B cell (primary cell): ENCODE measurements around the gene NKAIN2. TPM values are rescaled to one million over a fixed set of nuclear protein-coding genes. Genes with fewer than 3 reads are reported as not detected.

Experiments
- ATAC-seq: fragments of 200-7000 bp; cut with Tn5 transposase; one replicate; pipeline ENCODE4 v1.10.0; 2021; ENCODE audit warnings: low read depth, mild to moderate bottlenecking, moderate number of reproducible peaks, moderate library complexity
- CTCF ChIA-PET: fragments of 350-600 bp; sonication (Branson Sonifier 250); formaldehyde crosslinking; loops from one replicate; lab custom pipeline; 2021; ENCODE audit warnings: antibody characterized with exemption, inconsistent platforms; lab: Charles Lee
- POLR2A ChIA-PET: fragments of 350-600 bp; sonication (Branson Sonifier 250); formaldehyde crosslinking; loops from one replicate; lab custom pipeline; 2021; ENCODE audit warnings: antibody characterized with exemption; lab: Charles Lee
- DNase-seq: peaks from one replicate; pipeline ENCODE4 v3.0.0; 2013
- H2AFZ ChIP-seq: 2 replicates; pipeline ENCODE4 v1.6.1; 2012; ENCODE audit warnings: mild to moderate bottlenecking, low read depth, low read length; ENCODE audit not compliant: insufficient read depth, poor library complexity, severe bottlenecking
- H3K27ac ChIP-seq, 2 donors: 1 replicate in 1 of 2; 2 replicates in 1 of 2; pipeline ENCODE4 v1.5.1; 2012 to 2013; ENCODE audit warnings: low read length in 2 of 2, mild to moderate bottlenecking in 2 of 2, moderate library complexity in 1 of 2
- H3K27me3 ChIP-seq, 4 experiments: fragments of 200-600 bp in 1 of 4; sonication (generic) in 1 of 4; replicated peaks in 1 of 4; 1 replicate in 2 of 4; 2 replicates in 2 of 4; pipeline versions ENCODE4 v1.6.1 to v1.7.0; 2013 to 2016; ENCODE audit warnings: low read length in 3 of 4, mild to moderate bottlenecking in 2 of 4, mixed read lengths in 1 of 4, moderate library complexity in 1 of 4; ENCODE audit not compliant: insufficient read depth in 4 of 4, control insufficient read depth in 3 of 4; ENCODE audit errors: control extremely low read depth in 1 of 4
- H3K36me3 ChIP-seq, 2 experiments: replicated peaks in 1 of 2; 1 replicate in 1 of 2; 2 replicates in 1 of 2; pipeline versions ENCODE4 v1.6.1 to v1.7.1; 2013; ENCODE audit warnings: low read length in 1 of 2; ENCODE audit not compliant: insufficient read depth in 2 of 2, control insufficient read depth in 1 of 2; ENCODE audit errors: control extremely low read depth in 1 of 2, extremely low read depth in 1 of 2
- H3K4me1 ChIP-seq, 2 donors: fragments of 200-600 bp in 1 of 2; sonication (generic) in 1 of 2; 1 replicate in 1 of 2; 2 replicates in 1 of 2; pipeline versions ENCODE4 v1.5.1 to v1.6.1; 2013 to 2017; ENCODE audit warnings: low read length in 2 of 2; ENCODE audit not compliant: control insufficient read depth in 2 of 2, insufficient read depth in 2 of 2
- H3K4me2 ChIP-seq: replicated peaks from 2 replicates; pipeline ENCODE3; 2012; ENCODE audit warnings: mild to moderate bottlenecking, low read depth, low read length; ENCODE audit not compliant: poor library complexity, severe bottlenecking
- H3K4me3 ChIP-seq, 5 experiments: fragments of 200-600 bp in 1 of 5; sonication (generic) in 1 of 5; 1 replicate in 3 of 5; 2 replicates in 2 of 5; pipeline versions ENCODE4 v1.5.1 to v1.7.0; 2011 to 2016; ENCODE audit warnings: low read length in 4 of 5, mild to moderate bottlenecking in 4 of 5, low read depth in 2 of 5, control low read depth in 1 of 5, moderate library complexity in 1 of 5; ENCODE audit not compliant: insufficient read depth in 1 of 5; ENCODE audit errors: control extremely low read depth in 1 of 5, extremely low read depth in 1 of 5
- H3K79me2 ChIP-seq: fragments of 200-600 bp; sonication (generic); one replicate; pipeline ENCODE4 v1.6.0; 2016; ENCODE audit warnings: low read length; ENCODE audit not compliant: control insufficient read depth, insufficient read depth
- H3K9ac ChIP-seq: fragments of 200-600 bp; sonication (generic); 2 replicates; pipeline ENCODE4 v1.6.1; 2017; ENCODE audit warnings: mild to moderate bottlenecking, low read length, moderate library complexity
- H3K9me3 ChIP-seq, 3 donors: one replicate each; pipeline versions ENCODE4 v1.6.1 to v1.7.1; 2013; ENCODE audit warnings: low read length in 2 of 3; ENCODE audit not compliant: control insufficient read depth in 2 of 3, insufficient read depth in 1 of 3; ENCODE audit errors: control extremely low read depth in 1 of 3
- H4K20me1 ChIP-seq: 2 replicates; pipeline ENCODE4 v1.6.0; 2012; ENCODE audit warnings: mild to moderate bottlenecking, low read length; ENCODE audit not compliant: insufficient read depth, control insufficient read depth, poor library complexity, severe bottlenecking
- H3K27ac Mint-ChIP-seq: one replicate; pipeline ENCODE4 v1.8.0; 2021; ENCODE audit warnings: mixed read lengths
- H3K27me3 Mint-ChIP-seq: one replicate; pipeline ENCODE4 v1.8.0; 2021; ENCODE audit warnings: mixed read lengths
- H3K4me1 Mint-ChIP-seq: one replicate; pipeline ENCODE4 v1.8.0; 2021; ENCODE audit warnings: mixed read lengths
- H3K4me3 Mint-ChIP-seq: one replicate; pipeline ENCODE4 v1.8.0; 2021; ENCODE audit warnings: mixed read lengths
- H3K9me3 Mint-ChIP-seq: one replicate; pipeline ENCODE4 v1.8.0; 2022; ENCODE audit warnings: mixed read lengths; ENCODE audit not compliant: insufficient read depth
- CTCF ChIP-seq: fragments of 200-600 bp; IDR thresholded peaks from one replicate; pipeline ENCODE4 v1.8.0; 2022; ENCODE audit warnings: antibody characterized with exemption, mild to moderate bottlenecking
- EZH2 ChIP-seq: IDR thresholded peaks from 2 replicates; pipeline ENCODE4 v1.6.1; 2012; ENCODE audit warnings: borderline replicate concordance, low read depth, mild to moderate bottlenecking, moderate library complexity, low read length; ENCODE audit not compliant: insufficient read depth, poor library complexity, severe bottlenecking
- WGBS: methylation state at CpG from one replicate; pipeline ENCODE4 v1.1.5; 2013; ENCODE audit warnings: missing lambda C conversion rate; ENCODE audit not compliant: insufficient coverage; 5-methylcytosine and 5-hydroxymethylcytosine counted together
- intact Hi-C: fragments of 100-400 bp; cut with micrococcal nuclease; formaldehyde crosslinking; loops from one replicate; pipeline ENCODE4 v1.10.0; 2022
- polyA plus RNA-seq: library from polyadenylated mRNA; depleted of rRNA; stranded (reverse); fragments of >200 nt; gene quantifications from 2 replicates; pipeline ENCODE4 v1.2.3, GENCODE V29; 2012
- total RNA-seq, 2 donors: library from RNA; stranded (reverse); fragments of 120-200 nt in 1 of 2; gene quantifications; 1 replicate in 1 of 2; 2 replicates in 1 of 2; pipeline versions ENCODE4 v1.2.3 to v1.2.4, GENCODE V29; 2013 to 2022

The NKAIN2 gene
- total and polyA plus RNA-seq, 2 donors (not counting 1 experiment from before 2014, with no cell fraction given), result not detected

DNA sequence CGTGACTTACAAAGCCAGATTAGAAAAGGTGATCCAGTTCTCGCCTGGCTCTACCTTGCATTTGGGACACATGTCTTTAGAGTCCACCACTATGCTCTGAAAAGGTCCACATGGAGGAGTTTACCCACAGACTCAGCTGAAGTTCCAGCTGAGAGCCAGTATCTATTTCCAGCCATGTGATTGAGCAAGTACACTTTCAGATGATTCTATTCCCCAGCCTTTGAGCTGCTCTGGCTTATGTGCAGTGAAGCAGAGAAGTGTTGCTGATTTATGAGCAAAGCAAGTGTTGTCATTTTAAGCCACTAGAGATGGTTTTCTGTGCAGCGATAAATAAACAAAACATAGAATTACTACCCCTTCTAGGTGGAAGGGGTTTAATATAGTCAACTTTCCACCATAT, 637.8 kb downstream of the NKAIN2 start:
- no peaks in the 10 kb centered on the region for H3K9me3 ChIP-seq
- no peaks in the 10 kb centered on the region for H3K27me3 ChIP-seq
- no peak for TF ChIP-seq EZH2
- TF ChIP-seq CTCF, result no peak
- H3K27ac ChIP-seq, result no peak overlapping the region
- CTCF ChIA-PET, result no interaction called here
- peaks cover 13% of the 10 kb centered on the region for H3K9me3 Mint-ChIP-seq
- 84% methylated on average over 2 of the region's 3 CpGs for WGBS
- H3K4me1 Mint-ChIP-seq, result no peaks in the 10 kb centered on the region
- H4K20me1 ChIP-seq, result no peaks in the 10 kb centered on the region
- H3K36me3 ChIP-seq, result no peaks in the 10 kb centered on the region
- no peak overlapping the region for H2AFZ ChIP-seq
- no peak overlapping the region for H3K4me3 ChIP-seq
- DNase-seq, result no peak
- no peaks in the 10 kb centered on the region for H3K27me3 Mint-ChIP-seq
- intact Hi-C loops, result no loop called here
- H3K4me1 ChIP-seq, result no peaks in the 10 kb centered on the region
- no peak overlapping the region for H3K27ac Mint-ChIP-seq
- POLR2A ChIA-PET, result no interaction called here
- H3K4me2 ChIP-seq, result no peak overlapping the region
- H3K4me3 Mint-ChIP-seq, result no peak overlapping the region
- no peaks in the 10 kb centered on the region for H3K79me2 ChIP-seq
- no peak overlapping the region for H3K9ac ChIP-seq
- no peak for ATAC-seq

GRCh38 chr6:124443541-124443940, 639.9 kb downstream of the NKAIN2 start:
- H3K27ac Mint-ChIP-seq, result no peak overlapping the region
- Histone ChIP-seq H3K4me1 (no peaks in the 10 kb centered on the region), H3K27me3 (no peaks in the 10 kb centered on the region), H3K27ac (no peak overlapping the region), H3K9me3 (no peaks in the 10 kb centered on the region), H4K20me1 (no peaks in the 10 kb centered on the region), H3K36me3 (no peaks in the 10 kb centered on the region), H3K4me2 (no peak overlapping the region), H3K79me2 (no peaks in the 10 kb centered on the region), H3K9ac (no peak overlapping the region), H3K4me3 (no peak overlapping the region), H2AFZ (no peak overlapping the region)
- ChIA-PET POLR2A (no interaction called here), CTCF (no interaction called here)
- TF ChIP-seq CTCF, result no peak
- no peak for TF ChIP-seq EZH2
- intact Hi-C loops, result no loop called here
- H3K27me3 Mint-ChIP-seq, result no peaks in the 10 kb centered on the region
- no peaks in the 10 kb centered on the region for H3K4me1 Mint-ChIP-seq
- WGBS, result no CpG with 5 or more reads among the region's 2 CpGs
- peaks cover 13% of the 10 kb centered on the region for H3K9me3 Mint-ChIP-seq
- no peak for DNase-seq
- no peak for ATAC-seq
- no peak overlapping the region for H3K4me3 Mint-ChIP-seq
